ENCODE measurements around the gene KCNB1. TPM values are rescaled to one million over a fixed set of nuclear protein-coding genes. Genes with fewer than 3 reads are reported as not detected.

Gene KCNB1
- total RNA-seq, result under 1 TPM in 2 of 3 donors, not detected in 1; 0.05 TPM

GRCh38 chr20:49482621-49483017 lies at the start of gene KCNB1:
TSS of gene KCNB1 (minus strand) at chr20:49482668. CDS start at chr20:49482480, 188 bp downstream.
- H3K4me1 Mint-ChIP-seq (ENCODE audit: low read depth), result peaks cover 4% of the 10 kb centered on the region
- ATAC-seq (peak; percentile 44 to 55), DNase-seq (peak; percentile 6)
- H3K4me3 Mint-ChIP-seq, result peak within 1 kb of the TSS; percentile 16
- no peaks in the 10 kb centered on the region for H3K36me3 Mint-ChIP-seq (ENCODE audit: insufficient read depth)
- no peaks in the 10 kb centered on the region for H3K9me3 Mint-ChIP-seq
- H3K27me3 Mint-ChIP-seq (ENCODE audit: low read depth), result peaks cover 62% of the 10 kb centered on the region

GRCh38 chr20:49529470-49529869 lies 47.0 kb upstream of the KCNB1 start:
- Mint-ChIP-seq H3K27me3 (ENCODE audit: low read depth) (peaks cover 8% of the 10 kb centered on the region), H3K9me3 (peaks cover 5% of the 10 kb centered on the region), H3K36me3 (ENCODE audit: insufficient read depth) (no peaks in the 10 kb centered on the region), H3K4me1 (ENCODE audit: low read depth) (peaks cover 6% of the 10 kb centered on the region), H3K4me3 (no peak overlapping the region)
- no peak for DNase-seq
- no peak for ATAC-seq

GRCh38 chr20:49526568-49526967 lies 44.1 kb upstream of the KCNB1 start:
- no peaks in the 10 kb centered on the region for H3K4me1 Mint-ChIP-seq (ENCODE audit: low read depth)
- DNase-seq (no peak), ATAC-seq (no peak)
- no peak overlapping the region for H3K4me3 Mint-ChIP-seq
- H3K9me3 Mint-ChIP-seq, result peaks cover 5% of the 10 kb centered on the region
- H3K27me3 Mint-ChIP-seq (ENCODE audit: low read depth), result peaks cover 14% of the 10 kb centered on the region
- peaks cover 1% of the 10 kb centered on the region for H3K36me3 Mint-ChIP-seq (ENCODE audit: insufficient read depth)

GRCh38 chr20:49526056-49526455 lies 43.6 kb upstream of the KCNB1 start:
- ATAC-seq (no peak), DNase-seq (no peak)
- peaks cover 16% of the 10 kb centered on the region for H3K27me3 Mint-ChIP-seq (ENCODE audit: low read depth)
- H3K36me3 Mint-ChIP-seq (ENCODE audit: insufficient read depth), result peaks cover 1% of the 10 kb centered on the region
- H3K4me3 Mint-ChIP-seq, result no peak overlapping the region
- no peaks in the 10 kb centered on the region for H3K4me1 Mint-ChIP-seq (ENCODE audit: low read depth)
- peaks cover 5% of the 10 kb centered on the region for H3K9me3 Mint-ChIP-seq

GRCh38 chr20:49523767-49524360 lies 41.4 kb upstream of the KCNB1 start:
- Mint-ChIP-seq H3K4me1 (ENCODE audit: low read depth) (peaks cover 2% of the 10 kb centered on the region), H3K4me3 (no peak overlapping the region), H3K9me3 (peaks cover 5% of the 10 kb centered on the region), H3K27me3 (ENCODE audit: low read depth) (peaks cover 25% of the 10 kb centered on the region), H3K36me3 (ENCODE audit: insufficient read depth) (peaks cover 1% of the 10 kb centered on the region)
- DNase-seq, result no peak
- no peak for ATAC-seq

GRCh38 chr20:49521356-49521755 lies 38.9 kb upstream of the KCNB1 start:
- H3K27me3 Mint-ChIP-seq (ENCODE audit: low read depth), result peaks cover 25% of the 10 kb centered on the region
- ATAC-seq, result no peak
- H3K4me1 Mint-ChIP-seq (ENCODE audit: low read depth), result peaks cover 2% of the 10 kb centered on the region
- H3K9me3 Mint-ChIP-seq, result peaks cover 5% of the 10 kb centered on the region
- no peak overlapping the region for H3K4me3 Mint-ChIP-seq
- H3K36me3 Mint-ChIP-seq (ENCODE audit: insufficient read depth), result peaks cover 1% of the 10 kb centered on the region
- no peak for DNase-seq

GRCh38 chr20:49519777-49520359 lies 37.4 kb upstream of the KCNB1 start:
- DNase-seq (no peak), ATAC-seq (no peak)
- peaks cover 1% of the 10 kb centered on the region for H3K36me3 Mint-ChIP-seq (ENCODE audit: insufficient read depth)
- H3K27me3 Mint-ChIP-seq (ENCODE audit: low read depth), result peaks cover 27% of the 10 kb centered on the region
- H3K9me3 Mint-ChIP-seq, result peaks cover 4% of the 10 kb centered on the region
- H3K4me1 Mint-ChIP-seq (ENCODE audit: low read depth), result peaks cover 2% of the 10 kb centered on the region
- H3K4me3 Mint-ChIP-seq, result no peak overlapping the region

GRCh38 chr20:49519212-49519712 lies 36.8 kb upstream of the KCNB1 start:
- no peak for DNase-seq
- Mint-ChIP-seq H3K9me3 (no peaks in the 10 kb centered on the region), H3K4me1 (ENCODE audit: low read depth) (peaks cover 2% of the 10 kb centered on the region), H3K4me3 (no peak overlapping the region), H3K36me3 (ENCODE audit: insufficient read depth) (peaks cover 1% of the 10 kb centered on the region), H3K27me3 (ENCODE audit: low read depth) (peaks cover 30% of the 10 kb centered on the region)
- ATAC-seq, result no peak

- no peak for ATAC-seq
These were observed 36.1 kb upstream of the KCNB1 start for GRCh38 chr20:49518576-49518975.

GRCh38 chr20:49517805-49518100 lies 35.3 kb upstream of the KCNB1 start:
- ATAC-seq (no peak), DNase-seq (no peak)
- no peak overlapping the region for H3K4me3 Mint-ChIP-seq
- H3K27me3 Mint-ChIP-seq (ENCODE audit: low read depth), result peaks cover 34% of the 10 kb centered on the region
- peaks cover 2% of the 10 kb centered on the region for H3K4me1 Mint-ChIP-seq (ENCODE audit: low read depth)
- H3K9me3 Mint-ChIP-seq, result no peaks in the 10 kb centered on the region
- peaks cover 1% of the 10 kb centered on the region for H3K36me3 Mint-ChIP-seq (ENCODE audit: insufficient read depth)

More at GRCh38 chr20:49518576-49518975, 36.1 kb upstream of the KCNB1 start:
- Mint-ChIP-seq H3K4me3 (no peak overlapping the region), H3K4me1 (ENCODE audit: low read depth) (peaks cover 2% of the 10 kb centered on the region), H3K36me3 (ENCODE audit: insufficient read depth) (peaks cover 1% of the 10 kb centered on the region), H3K27me3 (ENCODE audit: low read depth) (peaks cover 34% of the 10 kb centered on the region), H3K9me3 (no peaks in the 10 kb centered on the region)
- no peak for DNase-seq

GRCh38 chr20:49516916-49517804 lies 34.7 kb upstream of the KCNB1 start:
- ATAC-seq (no peak), DNase-seq (no peak)
- H3K36me3 Mint-ChIP-seq (ENCODE audit: insufficient read depth), result peaks cover 1% of the 10 kb centered on the region
- peaks cover 33% of the 10 kb centered on the region for H3K27me3 Mint-ChIP-seq (ENCODE audit: low read depth)
- no peaks in the 10 kb centered on the region for H3K9me3 Mint-ChIP-seq
- H3K4me3 Mint-ChIP-seq, result no peak overlapping the region
- peaks cover 2% of the 10 kb centered on the region for H3K4me1 Mint-ChIP-seq (ENCODE audit: low read depth)

- H3K4me3 Mint-ChIP-seq, result no peak overlapping the region
- H3K9me3 Mint-ChIP-seq, result no peaks in the 10 kb centered on the region
- peaks cover 27% of the 10 kb centered on the region for H3K27me3 Mint-ChIP-seq (ENCODE audit: low read depth)
- no peak for ATAC-seq
- H3K36me3 Mint-ChIP-seq (ENCODE audit: insufficient read depth), result no peaks in the 10 kb centered on the region
- H3K4me1 Mint-ChIP-seq (ENCODE audit: low read depth), result peaks cover 2% of the 10 kb centered on the region
- no peak for DNase-seq
These were observed 33.1 kb upstream of the KCNB1 start for GRCh38 chr20:49515586-49515985.

GRCh38 chr20:49513517-49513916 lies 31.0 kb upstream of the KCNB1 start:
- ATAC-seq (no peak), DNase-seq (no peak)
- Mint-ChIP-seq H3K4me3 (no peak overlapping the region), H3K36me3 (ENCODE audit: insufficient read depth) (no peaks in the 10 kb centered on the region), H3K9me3 (no peaks in the 10 kb centered on the region), H3K27me3 (ENCODE audit: low read depth) (peaks cover 35% of the 10 kb centered on the region), H3K4me1 (ENCODE audit: low read depth) (peaks cover 3% of the 10 kb centered on the region)

GRCh38 chr20:49513009-49513408 lies 30.5 kb upstream of the KCNB1 start:
- peaks cover 37% of the 10 kb centered on the region for H3K27me3 Mint-ChIP-seq (ENCODE audit: low read depth)
- no peak for ATAC-seq
- H3K36me3 Mint-ChIP-seq (ENCODE audit: insufficient read depth), result no peaks in the 10 kb centered on the region
- H3K4me1 Mint-ChIP-seq (ENCODE audit: low read depth), result peaks cover 5% of the 10 kb centered on the region
- H3K4me3 Mint-ChIP-seq, result no peak overlapping the region
- no peak for DNase-seq
- H3K9me3 Mint-ChIP-seq, result no peaks in the 10 kb centered on the region
